Stomach (tissue), 9 donors: ENCODE measurements around the gene HHLA2. TPM values are rescaled to one million over a fixed set of nuclear protein-coding genes. Genes with fewer than 3 reads are reported as not detected.

Experiments used
- DNase-seq, 2 donors: peaks; one replicate each; pipeline versions ENCODE4 v3.0.0 to v3.0.0-alpha.2; 2013 to 2019
- H3K27ac ChIP-seq, 5 donors: fragments of 200-600 bp in 4 of 5; sonication (generic) in 4 of 5; one replicate each; pipeline ENCODE4 v1.5.1; 2013 to 2019; ENCODE audit warnings: mild to moderate bottlenecking in 1 of 5, moderate library complexity in 1 of 5
- H3K27me3 ChIP-seq, 3 donors: fragments of 200-600 bp; sonication (generic); one replicate each; pipeline ENCODE4 v1.5.1; 2017 to 2019; ENCODE audit warnings: mixed run types in 1 of 3
- H3K36me3 ChIP-seq, 4 donors: fragments of 200-600 bp; sonication (generic); 1 replicate in 3 of 4; 2 replicates in 1 of 4; pipeline ENCODE4 v1.5.1; 2016 to 2019
- H3K4me1 ChIP-seq, 4 donors: fragments of 200-600 bp; sonication (generic); one replicate each; pipeline ENCODE4 v1.5.1; 2016 to 2019
- H3K4me3 ChIP-seq, 4 donors: fragments of 200-600 bp; sonication (generic) in 3 of 4; one replicate each; pipeline ENCODE4 v1.5.1; 2016 to 2019; ENCODE audit warnings: mild to moderate bottlenecking in 1 of 4
- H3K9me3 ChIP-seq, 4 donors: fragments of 200-600 bp; sonication (generic); one replicate each; pipeline ENCODE4 v1.5.1; 2016 to 2019
- EP300 ChIP-seq: sonication (generic); formaldehyde crosslinking; IDR thresholded peaks from one replicate; pipeline ENCODE4 v1.6.1; 2017; ENCODE audit warnings: antibody characterized with exemption
- POLR2A ChIP-seq, 4 donors: fragments of 450-650 bp; IDR thresholded peaks; one replicate each; pipeline ENCODE4 v1.6.1; 2016; ENCODE audit warnings: antibody characterized with exemption in 4 of 4, control low read depth in 2 of 4, mild to moderate bottlenecking in 1 of 4, moderate library complexity in 1 of 4
- POLR2AphosphoS5 ChIP-seq, 3 donors: sonication (generic); formaldehyde crosslinking; IDR thresholded peaks; one replicate each; pipeline ENCODE4 v1.6.1; 2016; ENCODE audit warnings: antibody characterized with exemption in 3 of 3
- WGBS, 5 donors: extraction: QIAGEN DNeasy Blood & Tissue Kit in 3 of 5; methylation state at CpG; one replicate each; pipeline versions ENCODE4 v1.1.5 to v1.1.7; 2013 to 2018; 5-methylcytosine and 5-hydroxymethylcytosine counted together
- intact Hi-C: fragments of 100-400 bp; cut with DNase I; formaldehyde crosslinking; loops from one replicate; pipeline ENCODE4 v1.15.1; 2023; ENCODE audit warnings: low total_unique reads
- polyA plus RNA-seq, 3 donors: library from polyadenylated mRNA; stranded (reverse); fragments of 200-250 nt; gene quantifications; one replicate each; pipeline ENCODE4 v1.2.3, GENCODE V29; 2013
- total RNA-seq, 5 donors: library from RNA; depleted of rRNA; stranded (reverse); fragments of >200 nt; gene quantifications; one replicate each; pipeline versions ENCODE4 v1.1.0 to v1.2.3, GENCODE V29; 2014 to 2016
- TF ChIP-seq, protein P1 (sequence below), 7 experiments: fragments of 450-650 bp in 4 of 7; fragments of 200-600 bp in 3 of 7; sonication (generic) in 3 of 7; IDR thresholded peaks; one replicate each; pipeline ENCODE4 v1.5.1; 2016 to 2019; ENCODE audit warnings: antibody characterized with exemption in 7 of 7, control low read depth in 2 of 7, mild to moderate bottlenecking in 1 of 7
- donor health status: healthy with polysubstance abuse.
- donor health status: Bipolar disorder and iron deficiency.
- donor health status: healthy.

The HHLA2 gene
- total and polyA plus RNA-seq, 8 donors, result 0.23 to 18.8 (median 2.7) TPM; not detected in 1

DNA sequence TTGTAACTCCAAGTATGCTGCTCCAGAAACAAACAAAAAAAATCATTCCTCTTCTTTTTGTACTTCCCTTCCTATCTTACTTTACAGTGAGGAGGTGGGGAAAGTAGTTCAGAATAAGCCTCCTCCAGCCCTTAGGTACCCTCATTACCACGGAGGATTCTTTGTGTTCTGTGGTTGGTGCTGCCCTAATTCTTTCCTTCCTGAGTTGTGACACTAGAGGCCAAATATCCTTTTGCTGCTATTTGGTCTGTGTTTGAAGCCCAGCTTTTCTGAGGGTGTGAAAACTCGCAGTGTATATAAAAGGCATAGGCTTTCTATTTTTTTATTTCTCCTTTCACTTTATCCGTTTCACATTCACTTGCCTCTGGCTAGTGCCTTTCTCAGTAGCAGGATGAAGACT, 98.2 kb downstream of the HHLA2 start:
- Histone ChIP-seq H3K4me3 (no peak overlapping the region), H3K27ac (no peak overlapping the region), H3K9me3 (no peaks in the 10 kb centered on the region), H3K4me1 (no peaks in the 10 kb centered on the region), H3K27me3 (no peaks in the 10 kb centered on the region), H3K36me3 (no peaks in the 10 kb centered on the region)
- no peak for TF ChIP-seq POLR2AphosphoS5 (IDR thresholded peaks at IDR 0.05)
- TF ChIP-seq, protein P1, sequence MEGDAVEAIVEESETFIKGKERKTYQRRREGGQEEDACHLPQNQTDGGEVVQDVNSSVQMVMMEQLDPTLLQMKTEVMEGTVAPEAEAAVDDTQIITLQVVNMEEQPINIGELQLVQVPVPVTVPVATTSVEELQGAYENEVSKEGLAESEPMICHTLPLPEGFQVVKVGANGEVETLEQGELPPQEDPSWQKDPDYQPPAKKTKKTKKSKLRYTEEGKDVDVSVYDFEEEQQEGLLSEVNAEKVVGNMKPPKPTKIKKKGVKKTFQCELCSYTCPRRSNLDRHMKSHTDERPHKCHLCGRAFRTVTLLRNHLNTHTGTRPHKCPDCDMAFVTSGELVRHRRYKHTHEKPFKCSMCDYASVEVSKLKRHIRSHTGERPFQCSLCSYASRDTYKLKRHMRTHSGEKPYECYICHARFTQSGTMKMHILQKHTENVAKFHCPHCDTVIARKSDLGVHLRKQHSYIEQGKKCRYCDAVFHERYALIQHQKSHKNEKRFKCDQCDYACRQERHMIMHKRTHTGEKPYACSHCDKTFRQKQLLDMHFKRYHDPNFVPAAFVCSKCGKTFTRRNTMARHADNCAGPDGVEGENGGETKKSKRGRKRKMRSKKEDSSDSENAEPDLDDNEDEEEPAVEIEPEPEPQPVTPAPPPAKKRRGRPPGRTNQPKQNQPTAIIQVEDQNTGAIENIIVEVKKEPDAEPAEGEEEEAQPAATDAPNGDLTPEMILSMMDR (IDR thresholded peaks at IDR 0.05), result no peak
- no peak for TF ChIP-seq POLR2A (IDR thresholded peaks at IDR 0.05)
- TF ChIP-seq EP300, result no peak
- no peak for DNase-seq
- intact Hi-C loops, result no loop called here
- 69 to 83% (median 77%) methylated on average over 3 of the region's 3 CpGs for WGBS, 5 donors

DNA sequence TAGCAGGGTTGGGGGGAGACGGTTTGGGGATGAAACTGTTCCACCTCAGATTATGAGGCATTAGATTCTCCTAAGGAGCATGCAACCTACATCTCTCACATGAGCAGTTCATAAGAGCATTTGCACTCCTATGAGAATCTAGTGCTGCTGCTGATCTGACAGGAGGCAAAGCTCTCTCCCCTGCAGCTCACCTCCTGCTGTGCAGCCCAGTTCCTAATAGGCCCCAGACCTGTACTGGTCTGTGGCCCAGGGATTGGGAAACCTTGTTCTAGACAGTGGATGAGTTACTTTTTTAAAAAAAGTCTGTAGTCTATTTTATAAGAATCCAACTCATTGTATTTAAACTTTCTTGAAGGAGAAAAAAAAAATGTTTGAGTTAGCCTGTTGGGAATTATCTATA, 100.0 kb downstream of the HHLA2 start:
- H3K27me3 ChIP-seq, result no peaks in the 10 kb centered on the region
- no peak for DNase-seq
- H3K36me3 ChIP-seq, result no peaks in the 10 kb centered on the region
- intact Hi-C loops, result no loop called here
- TF ChIP-seq EP300 (no peak), POLR2AphosphoS5 (IDR thresholded peaks at IDR 0.05) (no peak), POLR2A (IDR thresholded peaks at IDR 0.05) (no peak)
- TF ChIP-seq, protein P1 (IDR thresholded peaks at IDR 0.05), result no peak
- peaks cover 0 to 3% (median 0%) of the 10 kb centered on the region in 4 donors for H3K9me3 ChIP-seq
- 65 to 97% (median 89%) methylated on average over 1 of the region's 1 CpG for WGBS, 5 donors
- no peak overlapping the region for H3K4me3 ChIP-seq
- no peaks in the 10 kb centered on the region for H3K4me1 ChIP-seq
- H3K27ac ChIP-seq, result no peak overlapping the region

DNA sequence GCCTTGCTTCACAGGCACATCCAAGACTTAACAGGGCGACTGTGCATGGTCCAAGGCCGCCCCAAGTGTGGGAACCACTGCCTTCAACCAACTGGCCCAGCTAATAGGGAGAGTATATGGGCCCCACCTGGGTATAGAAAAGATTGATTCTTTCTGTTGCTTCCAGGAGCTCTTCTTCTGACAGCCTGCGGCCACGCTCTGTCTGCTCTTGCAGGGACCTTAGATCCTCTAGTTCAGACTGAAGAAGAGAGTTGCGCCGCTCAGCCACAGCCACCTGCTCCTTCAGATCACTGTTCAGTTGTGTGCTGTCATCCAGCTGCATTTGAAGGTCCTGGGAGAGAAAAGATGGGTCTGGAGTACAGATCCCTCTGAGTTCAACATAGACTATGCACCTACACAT, 102.2 kb downstream of the HHLA2 start:
- H3K27me3 ChIP-seq, result no peaks in the 10 kb centered on the region
- WGBS, 5 donors, result 92 to 99% (median 96%) methylated on average over 6 of the region's 6 CpGs
- intact Hi-C loops, result no loop called here

DNA sequence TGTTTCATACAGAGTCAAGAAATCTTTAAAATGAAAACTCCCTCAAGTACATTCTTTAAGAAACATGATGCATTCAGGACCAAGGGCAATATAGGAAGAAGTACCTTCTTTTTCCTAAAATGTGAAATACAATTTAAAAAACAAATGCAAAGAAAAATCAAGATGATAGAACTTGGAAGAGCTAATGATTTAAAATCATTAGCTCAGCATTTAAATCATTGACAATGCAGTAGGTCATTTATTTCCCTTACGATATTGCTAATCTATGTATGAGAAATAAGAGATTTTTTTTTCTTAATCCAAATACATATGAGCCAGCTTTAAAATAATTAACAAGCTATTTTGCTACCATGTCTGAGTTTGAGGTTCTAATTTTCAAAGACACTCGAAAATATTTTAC, 105.5 kb downstream of the HHLA2 start:
- Histone ChIP-seq H3K36me3 (no peaks in the 10 kb centered on the region), H3K27me3 (no peaks in the 10 kb centered on the region), H3K4me1 (peaks cover 3 to 18% (median 4%) of the 10 kb centered on the region in 4 donors), H3K27ac (no peak overlapping the region), H3K4me3 (no peak overlapping the region), H3K9me3 (peaks cover 0 to 3% (median 0%) of the 10 kb centered on the region in 4 donors)
- no peak for DNase-seq
- intact Hi-C loops, result no loop called here
- TF ChIP-seq POLR2A (IDR thresholded peaks at IDR 0.05) (no peak), EP300 (no peak), POLR2AphosphoS5 (IDR thresholded peaks at IDR 0.05) (no peak)
- TF ChIP-seq, protein P1 (IDR thresholded peaks at IDR 0.05), result no peak
- WGBS, 5 donors, result 88 to 96% (median 96%) methylated on average over 2 of the region's 2 CpGs

More for the DNA sequence above, 102.2 kb downstream of the HHLA2 start:
- Histone ChIP-seq H3K36me3 (no peaks in the 10 kb centered on the region), H3K9me3 (peaks cover 0 to 3% (median 0%) of the 10 kb centered on the region in 4 donors), H3K4me1 (no peaks in the 10 kb centered on the region), H3K4me3 (no peak overlapping the region), H3K27ac (no peak overlapping the region)
- no peak for TF ChIP-seq POLR2AphosphoS5 (IDR thresholded peaks at IDR 0.05)
- TF ChIP-seq EP300, result no peak
- TF ChIP-seq, protein P1 (IDR thresholded peaks at IDR 0.05), result no peak
- TF ChIP-seq POLR2A (IDR thresholded peaks at IDR 0.05), result no peak
- DNase-seq, result no peak
